ENCODE measurements around the gene IBA57. TPM values are rescaled to one million over a fixed set of nuclear protein-coding genes. Genes with fewer than 3 reads are reported as not detected.

The IBA57 gene
- total RNA-seq, 2 donors from 2014 or later, result 16.3 to 18.2 TPM

DNA sequence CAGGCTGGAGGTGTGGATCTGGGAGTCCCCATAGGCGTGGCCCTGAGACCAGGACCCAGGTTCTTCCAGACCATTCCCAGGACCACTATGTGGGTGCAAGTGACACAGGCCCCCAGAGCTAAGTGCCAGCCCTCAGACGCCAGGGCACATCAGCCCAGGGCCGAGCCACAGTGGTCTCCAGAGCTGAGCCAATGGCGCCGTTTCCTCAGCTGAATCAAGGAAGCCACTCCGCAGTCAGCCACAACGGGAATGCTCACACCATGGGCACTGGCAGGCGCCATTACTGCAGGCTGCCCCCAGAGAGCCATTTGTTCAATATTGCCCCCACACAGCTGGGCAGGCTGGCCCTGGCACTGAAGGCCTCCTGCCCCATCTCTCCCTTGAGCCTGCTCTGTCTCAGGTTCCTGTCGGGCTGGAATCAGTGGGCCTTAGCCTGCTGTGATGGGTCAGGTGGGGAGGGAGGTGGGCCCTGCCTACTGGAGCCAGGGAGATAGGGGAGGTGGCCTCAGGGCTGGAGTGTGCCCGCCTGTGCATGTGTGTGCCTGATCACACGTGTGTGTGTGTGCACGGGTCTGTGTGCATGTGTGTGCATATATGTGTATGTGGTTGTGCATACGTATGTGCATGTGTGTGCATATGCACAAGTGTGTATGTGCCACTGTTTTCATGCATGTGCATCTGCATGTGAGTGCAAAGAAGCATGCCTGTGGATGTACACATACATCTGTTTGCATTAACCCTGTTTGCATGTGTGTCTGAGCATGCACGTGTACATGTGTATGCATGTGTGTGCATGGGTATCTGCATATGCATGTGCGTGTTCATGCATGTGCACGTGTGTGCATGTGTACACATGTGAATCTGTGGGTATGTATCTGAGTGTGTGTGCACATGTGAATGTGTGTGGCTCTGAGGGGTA lies 9.7 kb upstream of the IBA57 start:
- Mint-ChIP-seq H3K4me1 (peaks cover 7% of the 10 kb centered on the region), H3K36me3 (ENCODE audit: low read depth) (no peaks in the 10 kb centered on the region), H3K27ac (no peak overlapping the region), H3K27me3 (no peaks in the 10 kb centered on the region), H3K4me3 (no peak overlapping the region)
- ATAC-seq, result no peak
- DNase-seq, result no peak
- H3K9me3 ChIP-seq (ENCODE audit: control insufficient read depth, low read length, poor library complexity, severe bottlenecking), result no peaks in the 10 kb centered on the region

DNA sequence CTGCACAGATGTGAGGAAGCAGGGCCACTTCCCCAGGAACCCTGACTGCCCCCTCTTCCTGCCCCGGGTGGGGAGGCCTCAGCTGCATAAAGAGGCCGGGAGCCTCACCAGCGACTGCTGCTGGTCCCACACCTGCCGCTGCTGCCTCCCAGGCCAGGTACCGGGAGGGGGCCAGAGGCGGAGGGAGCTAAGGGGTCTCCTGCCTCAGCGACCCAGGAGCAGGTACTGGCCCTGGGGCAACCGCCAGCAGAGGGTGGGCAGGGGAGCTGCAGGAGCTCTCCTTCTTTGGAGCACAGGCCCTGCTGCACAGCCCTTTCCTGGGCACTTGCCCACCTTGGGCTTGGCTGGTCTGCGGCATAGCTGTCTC lies 9.1 kb upstream of the IBA57 start:
- no peaks in the 10 kb centered on the region for H3K27me3 Mint-ChIP-seq
- no peak for ATAC-seq
- no peak overlapping the region for H3K27ac Mint-ChIP-seq
- no peaks in the 10 kb centered on the region for H3K9me3 ChIP-seq (ENCODE audit: control insufficient read depth, low read length, poor library complexity, severe bottlenecking)
- H3K4me3 Mint-ChIP-seq, result no peak overlapping the region
- H3K4me1 Mint-ChIP-seq, result peaks cover 5% of the 10 kb centered on the region
- no peak for DNase-seq
- H3K36me3 Mint-ChIP-seq (ENCODE audit: low read depth), result no peaks in the 10 kb centered on the region

DNA sequence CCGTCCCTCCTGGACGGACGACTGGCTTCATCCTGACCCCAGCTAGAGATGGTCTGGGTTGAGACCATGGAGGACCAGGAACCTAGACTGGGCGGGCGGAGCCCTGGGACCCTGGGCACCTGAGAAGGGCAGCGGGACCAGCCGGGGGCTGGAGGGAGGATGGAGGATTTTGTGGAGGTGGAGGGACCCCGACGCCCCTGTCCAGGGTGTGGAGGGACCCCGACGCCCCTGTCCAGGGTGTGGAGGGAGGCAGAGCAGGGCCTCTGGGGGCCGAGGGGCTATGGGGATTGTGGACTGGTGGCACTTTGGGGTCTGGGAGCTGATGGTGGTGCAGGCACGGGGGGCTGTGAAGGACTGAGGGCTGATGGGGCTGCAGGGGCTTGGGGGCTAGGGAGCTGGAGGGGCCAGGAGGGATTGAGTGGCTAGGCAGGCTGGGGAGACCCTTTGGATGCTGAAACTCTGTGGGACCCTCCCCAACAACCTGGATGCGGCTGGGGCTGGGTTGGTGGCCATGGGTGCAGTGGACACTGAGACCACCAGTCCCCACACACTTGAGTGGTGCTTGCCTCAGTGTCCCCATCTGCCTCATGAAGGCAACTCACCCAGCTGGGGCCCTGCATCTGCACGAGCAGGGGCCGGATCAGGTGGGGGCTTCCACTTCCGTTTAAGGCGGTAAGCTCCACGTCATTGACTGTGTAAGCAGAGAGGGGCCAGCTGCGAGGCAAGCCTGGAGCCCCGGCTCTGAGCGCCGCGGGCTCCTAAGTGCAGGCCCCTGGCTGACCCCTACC lies 8.5 kb upstream of the IBA57 start:
- Mint-ChIP-seq H3K27me3 (no peaks in the 10 kb centered on the region), H3K4me1 (peaks cover 6% of the 10 kb centered on the region), H3K36me3 (ENCODE audit: low read depth) (no peaks in the 10 kb centered on the region), H3K4me3 (no peak overlapping the region), H3K27ac (no peak overlapping the region)
- H3K9me3 ChIP-seq (ENCODE audit: control insufficient read depth, low read length, poor library complexity, severe bottlenecking), result no peaks in the 10 kb centered on the region
- DNase-seq, result no peak
- ATAC-seq, result peak; percentile 17

DNA sequence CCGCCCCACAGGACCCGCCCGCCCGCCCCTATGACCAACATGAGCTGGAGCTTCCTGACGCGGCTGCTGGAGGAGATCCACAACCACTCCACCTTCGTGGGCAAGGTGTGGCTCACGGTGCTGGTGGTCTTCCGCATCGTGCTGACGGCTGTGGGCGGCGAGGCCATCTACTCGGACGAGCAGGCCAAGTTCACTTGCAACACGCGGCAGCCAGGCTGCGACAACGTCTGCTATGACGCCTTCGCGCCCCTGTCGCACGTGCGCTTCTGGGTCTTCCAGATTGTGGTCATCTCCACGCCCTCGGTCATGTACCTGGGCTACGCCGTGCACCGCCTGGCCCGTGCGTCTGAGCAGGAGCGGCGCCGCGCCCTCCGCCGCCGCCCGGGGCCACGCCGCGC lies 7.9 kb upstream of the IBA57 start:
- no peaks in the 10 kb centered on the region for H3K9me3 ChIP-seq (ENCODE audit: control insufficient read depth, low read length, poor library complexity, severe bottlenecking)
- Mint-ChIP-seq H3K4me1 (peaks cover 10% of the 10 kb centered on the region), H3K4me3 (no peak overlapping the region), H3K36me3 (ENCODE audit: low read depth) (no peaks in the 10 kb centered on the region), H3K27ac (no peak overlapping the region), H3K27me3 (no peaks in the 10 kb centered on the region)
- DNase-seq (no peak), ATAC-seq (no peak)

DNA sequence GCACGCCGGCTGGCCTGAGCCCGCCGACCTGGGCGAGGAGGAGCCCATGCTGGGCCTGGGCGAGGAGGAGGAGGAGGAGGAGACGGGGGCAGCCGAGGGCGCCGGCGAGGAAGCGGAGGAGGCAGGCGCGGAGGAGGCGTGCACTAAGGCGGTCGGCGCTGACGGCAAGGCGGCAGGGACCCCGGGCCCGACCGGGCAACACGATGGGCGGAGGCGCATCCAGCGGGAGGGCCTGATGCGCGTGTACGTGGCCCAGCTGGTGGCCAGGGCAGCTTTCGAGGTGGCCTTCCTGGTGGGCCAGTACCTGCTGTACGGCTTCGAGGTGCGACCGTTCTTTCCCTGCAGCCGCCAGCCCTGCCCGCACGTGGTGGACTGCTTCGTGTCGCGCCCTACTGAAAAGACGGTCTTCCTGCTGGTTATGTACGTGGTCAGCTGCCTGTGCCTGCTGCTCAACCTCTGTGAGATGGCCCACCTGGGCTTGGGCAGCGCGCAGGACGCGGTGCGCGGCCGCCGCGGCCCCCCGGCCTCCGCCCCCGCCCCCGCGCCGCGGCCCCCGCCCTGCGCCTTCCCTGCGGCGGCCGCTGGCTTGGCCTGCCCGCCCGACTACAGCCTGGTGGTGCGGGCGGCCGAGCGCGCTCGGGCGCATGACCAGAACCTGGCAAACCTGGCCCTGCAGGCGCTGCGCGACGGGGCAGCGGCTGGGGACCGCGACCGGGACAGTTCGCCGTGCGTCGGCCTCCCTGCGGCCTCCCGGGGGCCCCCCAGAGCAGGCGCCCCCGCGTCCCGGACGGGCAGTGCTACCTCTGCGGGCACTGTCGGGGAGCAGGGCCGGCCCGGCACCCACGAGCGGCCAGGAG lies 7.2 kb upstream of the IBA57 start:
- H3K27ac Mint-ChIP-seq, result no peak overlapping the region
- peaks cover 10% of the 10 kb centered on the region for H3K4me1 Mint-ChIP-seq
- no peak overlapping the region for H3K4me3 Mint-ChIP-seq
- no peaks in the 10 kb centered on the region for H3K36me3 Mint-ChIP-seq (ENCODE audit: low read depth)
- H3K27me3 Mint-ChIP-seq, result no peaks in the 10 kb centered on the region
- ATAC-seq, result no peak
- no peak for DNase-seq
- H3K9me3 ChIP-seq (ENCODE audit: control insufficient read depth, low read length, poor library complexity, severe bottlenecking), result no peaks in the 10 kb centered on the region

DNA sequence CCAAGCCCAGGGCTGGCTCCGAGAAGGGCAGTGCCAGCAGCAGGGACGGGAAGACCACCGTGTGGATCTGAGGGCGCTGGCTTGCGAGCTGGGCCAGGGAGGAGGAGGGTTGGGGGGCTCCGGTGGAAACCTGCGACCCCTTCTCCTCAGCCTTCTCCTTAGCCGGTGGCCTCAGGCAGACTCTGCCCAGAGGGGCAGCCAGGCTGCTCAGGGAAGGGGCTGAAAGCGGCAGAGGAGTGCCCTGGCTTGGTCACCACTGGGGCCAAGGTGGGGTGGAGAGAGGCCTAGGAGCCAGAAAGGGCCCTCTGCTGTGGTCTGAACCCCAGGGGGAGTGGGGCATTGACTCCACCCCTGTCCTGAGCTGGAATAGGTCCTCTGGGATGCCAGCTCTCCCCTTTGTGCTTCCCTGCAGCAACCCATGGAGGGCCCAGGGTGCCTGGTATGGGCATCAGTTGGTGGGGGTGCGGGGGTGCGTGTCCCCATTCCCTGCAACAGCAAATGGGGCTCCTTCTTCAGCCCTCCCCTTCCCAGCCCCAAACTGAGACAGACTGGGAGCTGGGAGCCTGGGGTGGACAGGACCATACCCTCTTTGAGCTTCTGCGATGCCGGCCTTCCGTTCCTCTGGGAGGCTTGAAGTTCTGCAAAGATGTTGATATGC lies 6.5 kb upstream of the IBA57 start:
- Mint-ChIP-seq H3K4me1 (peaks cover 12% of the 10 kb centered on the region), H3K4me3 (no peak overlapping the region), H3K36me3 (ENCODE audit: low read depth) (no peaks in the 10 kb centered on the region), H3K27ac (no peak overlapping the region), H3K27me3 (no peaks in the 10 kb centered on the region)
- DNase-seq (no peak), ATAC-seq (no peak)
- no peaks in the 10 kb centered on the region for H3K9me3 ChIP-seq (ENCODE audit: control insufficient read depth, low read length, poor library complexity, severe bottlenecking)

DNA sequence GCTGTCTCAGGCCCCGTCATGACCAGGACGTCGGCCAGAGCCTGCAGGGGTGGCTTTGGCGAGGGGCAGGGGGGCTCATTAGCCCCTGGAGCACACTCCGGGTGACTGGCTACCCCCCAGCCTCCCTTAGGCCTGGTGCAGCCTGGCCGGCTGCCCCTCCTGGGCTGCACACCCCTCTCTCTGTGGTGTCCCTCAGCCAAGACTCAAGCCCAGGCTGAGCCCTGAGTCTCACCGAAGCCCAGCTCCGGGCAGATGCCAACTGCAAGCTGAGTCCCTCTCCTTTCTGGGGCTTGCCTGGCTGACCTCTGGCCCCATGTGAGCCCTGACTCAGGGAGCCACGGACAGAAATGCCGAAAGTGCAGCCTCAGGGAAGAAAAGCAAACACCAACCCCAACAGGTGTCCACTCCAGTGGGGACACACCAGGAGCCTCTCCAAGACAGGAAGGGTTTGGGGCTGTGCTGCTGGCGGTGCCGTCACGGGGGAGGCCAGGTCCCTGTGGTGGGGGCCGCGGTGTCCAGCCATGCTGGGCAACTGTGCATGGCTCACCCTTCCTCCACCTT lies 5.3 kb upstream of the IBA57 start:
- no peaks in the 10 kb centered on the region for H3K9me3 ChIP-seq (ENCODE audit: control insufficient read depth, low read length, poor library complexity, severe bottlenecking)
- Mint-ChIP-seq H3K4me3 (no peak overlapping the region), H3K27me3 (no peaks in the 10 kb centered on the region), H3K4me1 (peaks cover 20% of the 10 kb centered on the region), H3K36me3 (ENCODE audit: low read depth) (no peaks in the 10 kb centered on the region), H3K27ac (no peak overlapping the region)
- DNase-seq (no peak), ATAC-seq (no peak)

DNA sequence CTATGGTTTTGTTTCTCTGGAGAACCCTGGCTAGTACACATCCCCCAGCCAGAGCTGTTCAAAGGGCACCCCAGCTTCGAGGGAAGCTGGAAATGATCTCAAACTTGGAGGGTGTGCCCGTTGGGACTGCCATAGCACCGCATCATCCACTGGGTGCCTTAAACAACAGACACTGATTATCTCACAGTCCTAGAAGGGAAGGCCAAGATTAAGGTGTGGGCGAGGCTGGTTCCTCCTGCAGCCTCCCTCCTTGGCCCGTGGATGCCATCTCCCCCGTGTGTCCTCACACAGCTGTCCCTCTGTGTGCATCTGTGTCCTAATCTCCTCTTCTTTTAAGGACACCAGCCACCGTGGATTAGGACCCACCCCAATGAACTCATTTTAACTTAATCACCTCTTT lies 4.2 kb upstream of the IBA57 start:
- no peak for DNase-seq
- Mint-ChIP-seq H3K27ac (no peak overlapping the region), H3K36me3 (ENCODE audit: low read depth) (no peaks in the 10 kb centered on the region), H3K4me3 (no peak overlapping the region), H3K27me3 (no peaks in the 10 kb centered on the region), H3K4me1 (peaks cover 22% of the 10 kb centered on the region)
- no peak for ATAC-seq
- H3K9me3 ChIP-seq (ENCODE audit: control insufficient read depth, low read length, poor library complexity, severe bottlenecking), result no peaks in the 10 kb centered on the region

DNA sequence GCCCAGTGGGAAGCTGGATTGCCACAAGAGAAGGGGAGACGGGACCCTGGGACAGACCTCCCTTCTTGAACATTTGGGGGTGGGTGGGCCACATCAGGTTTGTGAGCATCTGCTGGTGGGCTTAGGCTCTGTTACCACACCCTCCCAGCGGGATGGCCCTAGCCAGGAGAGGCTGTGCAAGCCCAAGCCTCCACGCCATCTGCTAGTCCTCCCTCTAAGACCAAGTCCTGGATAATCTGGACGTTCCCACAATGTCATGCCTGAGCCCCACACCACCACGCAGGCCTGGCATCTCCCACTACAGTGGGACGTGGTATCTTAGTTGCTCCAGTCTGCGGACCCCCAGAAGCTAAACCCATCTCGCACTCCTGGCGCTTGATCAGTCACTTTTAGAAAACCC lies 3.7 kb upstream of the IBA57 start:
- ATAC-seq, result no peak
- H3K4me3 Mint-ChIP-seq, result no peak overlapping the region
- no peak for DNase-seq
- H3K27ac Mint-ChIP-seq, result no peak overlapping the region
- H3K9me3 ChIP-seq (ENCODE audit: control insufficient read depth, low read length, poor library complexity, severe bottlenecking), result no peaks in the 10 kb centered on the region
- no peaks in the 10 kb centered on the region for H3K36me3 Mint-ChIP-seq (ENCODE audit: low read depth)
- H3K27me3 Mint-ChIP-seq, result no peaks in the 10 kb centered on the region
- H3K4me1 Mint-ChIP-seq, result peaks cover 26% of the 10 kb centered on the region

DNA sequence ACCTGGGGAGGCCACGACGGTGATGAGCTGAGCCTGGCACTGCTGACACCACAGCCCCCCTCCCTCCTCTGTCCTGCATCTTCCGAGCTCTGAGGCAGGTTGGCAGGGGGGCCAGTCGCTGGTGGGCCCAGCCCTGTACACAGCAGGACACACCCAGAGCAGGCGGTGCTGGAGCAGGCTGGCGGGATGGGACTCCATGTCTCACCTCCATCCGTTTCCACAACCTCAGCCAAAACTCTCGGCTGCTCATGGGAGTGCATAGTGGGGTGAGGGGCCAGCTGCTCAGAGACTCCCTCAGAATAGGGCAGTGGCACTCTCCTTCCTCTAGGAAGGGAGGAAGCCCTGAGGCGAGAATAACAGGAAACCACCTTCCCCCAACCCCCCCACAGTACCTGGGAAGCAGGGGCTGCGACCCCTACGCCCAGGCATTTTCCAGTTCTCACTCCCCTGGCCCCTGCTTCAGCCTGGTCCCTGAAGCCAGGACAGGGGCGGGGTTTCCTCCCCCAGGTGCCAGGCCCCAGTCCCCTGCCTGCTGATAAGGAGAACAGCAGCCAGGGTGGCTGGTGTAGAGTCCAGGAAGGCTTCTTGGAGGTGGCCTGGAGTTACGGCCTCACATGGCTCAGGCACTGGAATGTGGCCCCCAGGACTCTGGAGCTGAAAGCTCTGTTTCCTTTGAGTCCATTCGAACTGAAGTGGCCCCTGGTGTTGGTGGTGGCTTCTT lies 3.2 kb upstream of the IBA57 start:
- no peak for ATAC-seq
- Mint-ChIP-seq H3K27ac (no peak overlapping the region), H3K4me1 (peaks cover 27% of the 10 kb centered on the region), H3K4me3 (no peak overlapping the region), H3K27me3 (no peaks in the 10 kb centered on the region), H3K36me3 (ENCODE audit: low read depth) (no peaks in the 10 kb centered on the region)
- no peaks in the 10 kb centered on the region for H3K9me3 ChIP-seq (ENCODE audit: control insufficient read depth, low read length, poor library complexity, severe bottlenecking)
- no peak for DNase-seq

DNA sequence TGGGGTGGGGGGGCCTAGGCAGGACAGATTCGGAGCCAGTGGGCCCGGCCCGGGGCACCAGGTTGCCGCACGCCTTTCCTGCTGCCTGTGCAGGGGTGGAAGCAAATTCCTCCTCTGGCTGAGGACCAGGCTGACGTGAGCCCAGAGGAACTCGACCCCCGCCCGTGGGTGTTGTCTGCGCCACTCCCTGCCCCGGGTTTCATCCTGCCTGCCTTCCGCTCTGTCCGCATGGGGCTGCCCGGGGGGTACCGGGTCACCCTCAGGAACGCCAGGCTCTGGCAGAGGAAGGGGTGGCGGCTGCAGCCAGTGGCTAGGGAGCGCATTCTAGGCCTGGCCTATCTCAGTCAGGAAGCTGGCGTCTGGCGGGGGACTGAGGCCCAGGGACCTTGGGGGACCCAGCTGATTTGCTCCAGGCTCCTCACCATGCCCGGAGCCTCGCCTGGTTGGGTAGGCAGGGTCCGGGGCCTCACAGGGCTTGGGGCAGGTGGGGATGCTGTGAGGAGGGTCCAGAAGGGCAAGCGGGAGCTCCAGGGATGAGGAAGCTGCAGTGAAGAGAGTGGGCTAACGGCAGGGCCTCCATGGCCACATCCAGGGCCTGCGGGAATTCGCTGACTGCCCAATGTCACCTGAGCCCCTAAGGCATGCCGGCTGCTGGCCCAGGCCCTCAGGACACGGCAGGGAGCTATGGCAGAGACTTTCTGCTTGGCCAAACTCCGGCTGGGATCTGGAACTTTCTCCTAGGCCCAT lies 2.4 kb upstream of the IBA57 start:
- peak overlapping the region; percentile 92 for H3K27ac Mint-ChIP-seq
- no peaks in the 10 kb centered on the region for H3K27me3 Mint-ChIP-seq
- peaks cover 31% of the 10 kb centered on the region for H3K4me1 Mint-ChIP-seq

More for the DNA sequence above, 2.4 kb upstream of the IBA57 start:
- no peaks in the 10 kb centered on the region for H3K9me3 ChIP-seq (ENCODE audit: control insufficient read depth, low read length, poor library complexity, severe bottlenecking)
- ATAC-seq (no peak), DNase-seq (no peak)
- Mint-ChIP-seq H3K4me3 (no peak overlapping the region), H3K36me3 (ENCODE audit: low read depth) (no peaks in the 10 kb centered on the region)
